Activated CD4-positive, alpha-beta T cell treated with anti-CD3 and anti-CD28 coated beads, Interleukin-2, amount 10 ng/mL, durations not matched to agents 24 days and 14 days (primary cell): ENCODE data around the gene TLE7. TPM values are rescaled to one million over a fixed set of nuclear protein-coding genes. Genes with fewer than 3 reads are reported as not detected.

ENCODE experiments used
- DNase-seq: peaks from one replicate; pipeline ENCODE4 v3.0.0; 2022
- H3K27ac Mint-ChIP-seq: one replicate; pipeline ENCODE4 v1.8.0; 2022; ENCODE audit warnings: mild to moderate bottlenecking, mixed read lengths
- H3K27me3 Mint-ChIP-seq: one replicate; pipeline ENCODE4 v1.8.0; 2022; ENCODE audit warnings: mixed read lengths
- H3K36me3 Mint-ChIP-seq: one replicate; pipeline ENCODE4 v1.8.0; 2022; ENCODE audit warnings: low read depth, mild to moderate bottlenecking, mixed read lengths
- H3K4me1 Mint-ChIP-seq: one replicate; pipeline ENCODE4 v1.8.0; 2021; ENCODE audit warnings: mixed read lengths
- H3K4me3 Mint-ChIP-seq: one replicate; pipeline ENCODE4 v1.8.0; 2022; ENCODE audit warnings: mild to moderate bottlenecking, moderate library complexity, mixed read lengths
- H3K9me3 Mint-ChIP-seq: one replicate; pipeline ENCODE4 v1.8.0; 2021; ENCODE audit warnings: mixed read lengths
- intact Hi-C: fragments of 100-400 bp; cut with micrococcal nuclease; formaldehyde crosslinking; loops from one replicate; pipeline ENCODE4 v1.15.1; 2023
- total RNA-seq: library from RNA; stranded (reverse); gene quantifications from 2 replicates; pipeline ENCODE4 v1.2.3, GENCODE V29; 2022

The TLE7 gene
- total RNA-seq, 1 donor from 2014 or later, result not detected

- intact Hi-C loops, result no loop called here
- H3K36me3 Mint-ChIP-seq, result no peaks in the 10 kb centered on the region
- H3K27me3 Mint-ChIP-seq, result no peaks in the 10 kb centered on the region
- no peak for DNase-seq
- no peaks in the 10 kb centered on the region for H3K4me1 Mint-ChIP-seq
- no peaks in the 10 kb centered on the region for H3K9me3 Mint-ChIP-seq
- H3K4me3 Mint-ChIP-seq, result no peak overlapping the region
- no peak overlapping the region for H3K27ac Mint-ChIP-seq
Observed at GRCh38 chr16:71436473-71436872, 5.4 kb downstream of the TLE7 start.

GRCh38 chr16:71432906-71433305 lies 8.9 kb downstream of the TLE7 start:
- Mint-ChIP-seq H3K27me3 (peaks cover 8% of the 10 kb centered on the region), H3K4me1 (no peaks in the 10 kb centered on the region), H3K9me3 (no peaks in the 10 kb centered on the region), H3K27ac (no peak overlapping the region), H3K4me3 (no peak overlapping the region), H3K36me3 (no peaks in the 10 kb centered on the region)
- intact Hi-C loops, result no loop called here
- no peak for DNase-seq

GRCh38 chr16:71431991-71432390 lies 9.9 kb downstream of the TLE7 start:
- no peaks in the 10 kb centered on the region for H3K4me1 Mint-ChIP-seq
- H3K27ac Mint-ChIP-seq, result no peak overlapping the region
- no peak for DNase-seq
- H3K4me3 Mint-ChIP-seq, result no peak overlapping the region
- peaks cover 11% of the 10 kb centered on the region for H3K27me3 Mint-ChIP-seq
- intact Hi-C loops, result no loop called here
- H3K36me3 Mint-ChIP-seq, result no peaks in the 10 kb centered on the region
- no peaks in the 10 kb centered on the region for H3K9me3 Mint-ChIP-seq

GRCh38 chr16:71431176-71431575 lies 10.7 kb downstream of the TLE7 start:
- Mint-ChIP-seq H3K27me3 (peaks cover 20% of the 10 kb centered on the region), H3K4me3 (no peak overlapping the region), H3K27ac (no peak overlapping the region), H3K36me3 (no peaks in the 10 kb centered on the region), H3K4me1 (peaks cover 2% of the 10 kb centered on the region), H3K9me3 (no peaks in the 10 kb centered on the region)
- no peak for DNase-seq
- intact Hi-C loops, result no loop called here

GRCh38 chr16:71430744-71431143 lies 11.1 kb downstream of the TLE7 start:
- H3K9me3 Mint-ChIP-seq, result no peaks in the 10 kb centered on the region
- DNase-seq, result no peak
- H3K27ac Mint-ChIP-seq, result no peak overlapping the region
- H3K4me3 Mint-ChIP-seq, result no peak overlapping the region
- H3K36me3 Mint-ChIP-seq, result no peaks in the 10 kb centered on the region
- H3K27me3 Mint-ChIP-seq, result peaks cover 24% of the 10 kb centered on the region
- peaks cover 2% of the 10 kb centered on the region for H3K4me1 Mint-ChIP-seq
- intact Hi-C loops, result no loop called here

- H3K4me3 Mint-ChIP-seq, result no peak overlapping the region
- intact Hi-C loops, result no loop called here
- DNase-seq, result no peak
- no peak overlapping the region for H3K27ac Mint-ChIP-seq
- no peaks in the 10 kb centered on the region for H3K36me3 Mint-ChIP-seq
- peaks cover 30% of the 10 kb centered on the region for H3K27me3 Mint-ChIP-seq
- no peaks in the 10 kb centered on the region for H3K9me3 Mint-ChIP-seq
- H3K4me1 Mint-ChIP-seq, result peaks cover 2% of the 10 kb centered on the region
Observed at GRCh38 chr16:71429581-71429980, 12.3 kb downstream of the TLE7 start.

GRCh38 chr16:71428883-71429282 lies 13.0 kb downstream of the TLE7 start:
- H3K9me3 Mint-ChIP-seq, result no peaks in the 10 kb centered on the region
- DNase-seq, result no peak
- intact Hi-C loops, result no loop called here
- peaks cover 2% of the 10 kb centered on the region for H3K4me1 Mint-ChIP-seq
- H3K27ac Mint-ChIP-seq, result no peak overlapping the region
- no peak overlapping the region for H3K4me3 Mint-ChIP-seq
- no peaks in the 10 kb centered on the region for H3K36me3 Mint-ChIP-seq
- peaks cover 34% of the 10 kb centered on the region for H3K27me3 Mint-ChIP-seq

GRCh38 chr16:71428385-71428784 lies 13.5 kb downstream of the TLE7 start:
- DNase-seq, result no peak
- no peak overlapping the region for H3K27ac Mint-ChIP-seq
- no peaks in the 10 kb centered on the region for H3K36me3 Mint-ChIP-seq
- no peaks in the 10 kb centered on the region for H3K9me3 Mint-ChIP-seq
- peaks cover 35% of the 10 kb centered on the region for H3K27me3 Mint-ChIP-seq
- intact Hi-C loops, result no loop called here
- peaks cover 2% of the 10 kb centered on the region for H3K4me1 Mint-ChIP-seq
- no peak overlapping the region for H3K4me3 Mint-ChIP-seq

GRCh38 chr16:71426880-71427615 lies 14.8 kb downstream of the TLE7 start:
- H3K4me1 Mint-ChIP-seq, result peaks cover 2% of the 10 kb centered on the region
- intact Hi-C loops, result no loop called here
- H3K9me3 Mint-ChIP-seq, result no peaks in the 10 kb centered on the region
- peaks cover 35% of the 10 kb centered on the region for H3K27me3 Mint-ChIP-seq
- no peak for DNase-seq
- H3K36me3 Mint-ChIP-seq, result no peaks in the 10 kb centered on the region
- no peak overlapping the region for H3K27ac Mint-ChIP-seq
- no peak overlapping the region for H3K4me3 Mint-ChIP-seq

GRCh38 chr16:71426069-71426879 lies 15.6 kb downstream of the TLE7 start:
- H3K27me3 Mint-ChIP-seq, result peaks cover 35% of the 10 kb centered on the region
- no peak overlapping the region for H3K4me3 Mint-ChIP-seq
- DNase-seq, result peak; percentile 63
- no peaks in the 10 kb centered on the region for H3K36me3 Mint-ChIP-seq
- H3K9me3 Mint-ChIP-seq, result no peaks in the 10 kb centered on the region
- intact Hi-C loops, result no loop called here
- no peak overlapping the region for H3K27ac Mint-ChIP-seq
- H3K4me1 Mint-ChIP-seq, result peaks cover 2% of the 10 kb centered on the region

- Mint-ChIP-seq H3K36me3 (no peaks in the 10 kb centered on the region), H3K9me3 (no peaks in the 10 kb centered on the region), H3K27ac (no peak overlapping the region), H3K4me3 (no peak overlapping the region), H3K4me1 (peaks cover 2% of the 10 kb centered on the region), H3K27me3 (peaks cover 35% of the 10 kb centered on the region)
- intact Hi-C loops, result no loop called here
- no peak for DNase-seq
Observed at GRCh38 chr16:71425746-71426068, 16.1 kb downstream of the TLE7 start.

GRCh38 chr16:71424626-71425025 lies 17.2 kb downstream of the TLE7 start:
- H3K27me3 Mint-ChIP-seq, result peaks cover 35% of the 10 kb centered on the region
- no peaks in the 10 kb centered on the region for H3K36me3 Mint-ChIP-seq
- peaks cover 2% of the 10 kb centered on the region for H3K4me1 Mint-ChIP-seq
- DNase-seq, result no peak
- no peak overlapping the region for H3K27ac Mint-ChIP-seq
- H3K9me3 Mint-ChIP-seq, result no peaks in the 10 kb centered on the region
- H3K4me3 Mint-ChIP-seq, result no peak overlapping the region
- intact Hi-C loops, result no loop called here

GRCh38 chr16:71423865-71424264 lies 18.0 kb downstream of the TLE7 start:
- no peaks in the 10 kb centered on the region for H3K36me3 Mint-ChIP-seq
- H3K27ac Mint-ChIP-seq, result no peak overlapping the region
- intact Hi-C loops, result no loop called here
- DNase-seq, result no peak
- H3K27me3 Mint-ChIP-seq, result peaks cover 33% of the 10 kb centered on the region
- H3K4me1 Mint-ChIP-seq, result peaks cover 2% of the 10 kb centered on the region
- H3K9me3 Mint-ChIP-seq, result no peaks in the 10 kb centered on the region
- no peak overlapping the region for H3K4me3 Mint-ChIP-seq

GRCh38 chr16:71423016-71423415 lies 18.8 kb downstream of the TLE7 start:
- Mint-ChIP-seq H3K4me1 (peaks cover 2% of the 10 kb centered on the region), H3K9me3 (no peaks in the 10 kb centered on the region), H3K36me3 (no peaks in the 10 kb centered on the region), H3K4me3 (no peak overlapping the region), H3K27me3 (peaks cover 30% of the 10 kb centered on the region), H3K27ac (no peak overlapping the region)
- intact Hi-C loops, result no loop called here
- DNase-seq, result no peak
